NCI-H2171 treated with DMSO at 0.1 percent for 48 hours (cell line): Measurements from ENCODE around the gene TNFRSF8.

Experiments
- DNase-seq: peaks from one replicate; lab custom pipeline; 2025; lab: John Stamatoyannopoulos, UW

The TNFRSF8 gene

GRCh38 chr1:12114340-12114683, 51.2 kb downstream of the TNFRSF8 start:
- DNase-seq, result no peak

GRCh38 chr1:12114916-12115315, 51.8 kb downstream of the TNFRSF8 start:
- DNase-seq, result no peak

- DNase-seq, result no peak
These were observed 58.3 kb downstream of the TNFRSF8 start for GRCh38 chr1:12121212-12122003.

- DNase-seq, result no peak
These were observed 60.1 kb downstream of the TNFRSF8 start for GRCh38 chr1:12123172-12123571.

- DNase-seq, result peak; percentile 67
These were observed 61.8 kb downstream of the TNFRSF8 start for GRCh38 chr1:12124693-12125421.

- no peak for DNase-seq
These were observed 62.6 kb downstream of the TNFRSF8 start for GRCh38 chr1:12125422-12126355.

GRCh38 chr1:12126781-12127180, 63.7 kb downstream of the TNFRSF8 start:
- DNase-seq, result no peak

- no peak for DNase-seq
These were observed 64.2 kb downstream of the TNFRSF8 start for GRCh38 chr1:12127206-12127810.

- DNase-seq, result no peak
These were observed 65.0 kb downstream of the TNFRSF8 start for GRCh38 chr1:12128120-12128519.

GRCh38 chr1:12129624-12130023, 66.5 kb downstream of the TNFRSF8 start:
- DNase-seq, result no peak

- DNase-seq, result no peak
These were observed 67.5 kb downstream of the TNFRSF8 start for GRCh38 chr1:12130466-12131130.

- no peak for DNase-seq
These were observed 69.0 kb downstream of the TNFRSF8 start for GRCh38 chr1:12132078-12132477.

GRCh38 chr1:12134716-12135115, 71.6 kb downstream of the TNFRSF8 start:
- DNase-seq, result no peak

- DNase-seq, result no peak
These were observed 72.5 kb downstream of the TNFRSF8 start for GRCh38 chr1:12135612-12136011.

GRCh38 chr1:12136916-12137610, 74.0 kb downstream of the TNFRSF8 start:
- DNase-seq, result no peak

- no peak for DNase-seq
These were observed 75.4 kb downstream of the TNFRSF8 start for GRCh38 chr1:12138196-12139168.

GRCh38 chr1:12140016-12140415, 76.9 kb downstream of the TNFRSF8 start:
- DNase-seq, result no peak

- no peak for DNase-seq
These were observed 77.5 kb downstream of the TNFRSF8 start for GRCh38 chr1:12140515-12141162.
